ENCODE measurements around the gene DRAM1. TPM values are rescaled to one million over a fixed set of nuclear protein-coding genes. Genes with fewer than 3 reads are reported as not detected.
A peak's percentile ranks its signal among the peaks of the same experiment; 100 is the strongest.

The DRAM1 gene, protein sequence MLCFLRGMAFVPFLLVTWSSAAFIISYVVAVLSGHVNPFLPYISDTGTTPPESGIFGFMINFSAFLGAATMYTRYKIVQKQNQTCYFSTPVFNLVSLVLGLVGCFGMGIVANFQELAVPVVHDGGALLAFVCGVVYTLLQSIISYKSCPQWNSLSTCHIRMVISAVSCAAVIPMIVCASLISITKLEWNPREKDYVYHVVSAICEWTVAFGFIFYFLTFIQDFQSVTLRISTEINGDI
- total RNA-seq, result 1 to 10 TPM; 2.6 to 2.8 TPM

DNA sequence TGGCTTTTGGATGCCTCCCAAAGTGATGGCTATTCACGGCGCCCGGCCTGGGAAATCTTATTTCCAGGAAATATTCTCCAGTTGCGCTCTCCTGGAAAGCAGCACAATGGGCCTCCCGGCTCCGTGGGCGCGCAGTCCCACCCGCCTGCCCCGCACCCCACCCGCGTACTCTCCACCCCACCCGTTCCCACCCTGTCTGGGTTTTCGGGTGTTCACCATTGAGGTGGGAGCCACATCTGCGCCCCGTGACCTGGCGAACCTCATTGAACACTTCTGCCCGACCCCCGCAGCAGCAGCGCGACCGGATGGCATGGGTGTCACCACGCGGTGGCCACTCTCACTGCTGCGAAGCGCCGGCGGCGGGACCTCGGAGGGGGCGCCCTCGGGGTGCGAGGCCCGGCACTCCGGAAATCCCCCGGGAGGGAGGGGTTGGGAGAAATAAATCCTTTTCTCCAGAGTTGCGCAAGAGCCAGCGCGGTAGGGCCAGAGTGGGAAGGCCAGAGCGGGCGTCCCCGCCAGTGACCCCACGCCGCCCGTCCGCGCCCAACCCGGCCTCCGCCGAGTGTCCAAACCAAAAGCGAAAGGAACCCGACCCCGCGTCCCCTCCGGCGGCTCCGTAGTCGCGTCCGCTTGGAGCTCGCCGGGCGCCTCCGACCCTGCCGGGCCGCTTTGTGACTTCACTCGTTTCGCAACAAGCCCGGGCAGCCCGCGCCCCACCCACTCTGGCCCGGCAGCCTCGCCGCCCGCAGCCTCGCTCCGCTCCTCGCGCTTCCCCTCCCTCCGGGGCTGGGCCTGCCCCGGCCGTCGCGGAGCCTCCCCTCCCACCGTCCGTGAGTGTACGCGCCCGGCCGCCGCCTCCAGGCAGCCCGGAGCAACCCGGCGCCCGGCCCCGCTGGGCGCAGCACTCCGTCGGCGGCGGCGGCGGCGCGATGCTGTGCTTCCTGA lies at the start of gene DRAM1:
Gene DRAM1, plus strand, starts transcription at position 720 of the 945 bp plus-strand sequence. Its CDS starts 210 bp downstream, at position 930.
- H3K27ac Mint-ChIP-seq, result peak within 1 kb of the TSS; percentile 48
- peak within 1 kb of the TSS; percentile 87 for H3K4me3 Mint-ChIP-seq
- H3K9me3 Mint-ChIP-seq, result no peaks in the 10 kb centered on the region
- ChIA-PET CTCF (interaction anchor here (1.1 kb wide), 1 partner anchor 12 kb away, joined by 3 read pairs; no protein-coding TSS in a partner anchor), POLR2A (interaction anchor here (1.0 kb wide), 1 partner anchor 11 kb away, joined by 3 read pairs; no protein-coding TSS in a partner anchor)
- H3K36me3 Mint-ChIP-seq, result no peaks in the 10 kb centered on the region
- intact Hi-C loops (cut with micrococcal nuclease), result loop anchor here (1.0 to 2.0 kb wide), 3 partner anchors 18 to 244 kb away; partner anchors contain the start of genes NUP37 and PARPBP
- H3K27me3 Mint-ChIP-seq, result no peaks in the 10 kb centered on the region
- DNase-seq, result peak; percentile 85
- peaks cover 8% of the 10 kb centered on the region for H3K4me1 Mint-ChIP-seq (ENCODE audit: low read depth)

DNA sequence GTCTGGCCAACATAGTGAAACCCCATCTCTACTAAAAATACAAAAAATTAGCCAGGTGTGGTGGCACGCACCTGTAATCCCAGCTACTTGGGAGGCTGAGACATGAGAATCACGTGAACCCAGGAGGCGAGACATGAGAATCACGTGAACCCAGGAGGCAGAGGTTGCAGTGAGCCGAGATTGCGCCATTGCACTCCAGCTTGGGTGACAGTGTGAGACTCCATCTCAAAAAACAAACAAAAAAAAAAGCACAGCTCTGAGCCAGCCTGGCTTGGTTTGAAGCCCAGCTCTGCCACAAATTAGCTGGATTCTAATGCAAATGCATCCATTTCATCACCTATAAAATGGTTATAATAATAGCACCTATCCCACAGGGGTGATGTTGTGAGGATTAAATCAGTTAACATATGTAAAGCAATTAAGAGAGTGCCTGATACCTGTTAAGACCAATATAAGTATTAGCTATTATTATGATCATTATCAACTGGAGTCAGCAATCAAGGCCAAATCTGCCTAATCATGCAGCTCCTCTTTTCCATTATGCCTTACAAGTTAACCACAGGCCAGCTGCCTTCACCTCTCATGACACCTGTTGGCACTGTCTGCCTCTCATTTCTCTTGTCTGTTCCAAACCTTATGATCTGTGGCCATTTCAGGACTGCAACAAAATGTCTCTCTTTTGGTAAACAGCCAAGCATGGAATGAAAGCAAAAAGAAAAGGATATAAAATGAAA lies 48.8 kb upstream of the DRAM1 start:
- H3K27ac Mint-ChIP-seq, result no peak overlapping the region
- H3K36me3 Mint-ChIP-seq, result no peaks in the 10 kb centered on the region
- no peaks in the 10 kb centered on the region for H3K27me3 Mint-ChIP-seq
- H3K4me1 Mint-ChIP-seq (ENCODE audit: low read depth), result peaks cover 52% of the 10 kb centered on the region
- ChIA-PET POLR2A (no interaction called here), CTCF (interaction anchor here (1.5 to 12.5 kb wide), 5 partner anchors 8 to 56 kb away, joined by 3 to 155 read pairs (median 64); no protein-coding TSS in a partner anchor)
- DNase-seq, result no peak
- no peak overlapping the region for H3K4me3 Mint-ChIP-seq
- intact Hi-C loops (cut with micrococcal nuclease), result no loop called here
- H3K9me3 Mint-ChIP-seq, result no peaks in the 10 kb centered on the region

DNA sequence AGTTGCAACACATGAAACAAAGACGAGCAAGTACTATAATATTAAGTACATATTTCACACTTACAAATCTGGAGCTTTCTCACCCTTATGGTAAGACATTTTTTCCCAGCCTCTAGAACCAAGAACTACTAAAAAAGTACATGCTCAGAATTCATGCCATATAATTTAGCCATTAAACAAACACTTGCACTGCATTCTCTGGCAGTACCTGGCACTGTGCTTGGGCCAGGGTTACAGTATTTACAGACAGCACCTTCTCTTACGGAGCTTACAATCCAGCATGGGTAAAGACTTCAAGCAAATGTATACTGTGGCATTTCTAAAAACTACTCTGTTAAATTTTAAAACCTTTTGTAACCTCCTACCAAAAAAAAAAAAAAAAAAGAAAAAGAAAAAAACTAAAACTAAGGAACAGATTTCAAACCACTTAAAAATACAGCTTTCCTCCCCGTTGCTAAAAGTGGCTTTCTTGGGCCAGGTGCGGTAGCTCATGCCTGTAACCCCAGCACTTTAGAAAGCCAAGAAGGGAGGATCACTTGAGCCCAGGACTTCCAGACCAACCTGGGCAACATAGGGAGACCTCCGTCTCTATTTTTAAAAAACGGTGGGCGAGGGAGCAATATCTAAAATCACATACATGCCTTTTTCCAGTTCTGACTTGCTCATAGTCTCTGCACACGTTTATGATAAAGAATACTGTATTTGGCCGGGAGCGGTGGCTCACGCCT lies 47.6 kb upstream of the DRAM1 start:
- Mint-ChIP-seq H3K4me1 (ENCODE audit: low read depth) (peaks cover 44% of the 10 kb centered on the region), H3K27ac (peak overlapping the region; percentile 81), H3K27me3 (no peaks in the 10 kb centered on the region), H3K9me3 (no peaks in the 10 kb centered on the region), H3K4me3 (peak overlapping the region; percentile 96), H3K36me3 (no peaks in the 10 kb centered on the region)
- no peak for DNase-seq
- CTCF ChIA-PET, result interaction anchor here (0.6 to 12.5 kb wide), 24 partner anchors 9 to 597 kb away, joined by 3 to 155 read pairs (median 6); partner anchors contain the start of gene CHPT1
- intact Hi-C loops (cut with micrococcal nuclease), result loop anchor here (1.0 to 10.0 kb wide), 6 partner anchors 37 to 423 kb away; partner anchors contain the start of genes ARL1 and CHPT1
- POLR2A ChIA-PET, result interaction anchor here (0.7 to 2.2 kb wide), 6 partner anchors 9 to 422 kb away, joined by 3 to 8 read pairs (median 5); partner anchors contain the start of gene ARL1

DNA sequence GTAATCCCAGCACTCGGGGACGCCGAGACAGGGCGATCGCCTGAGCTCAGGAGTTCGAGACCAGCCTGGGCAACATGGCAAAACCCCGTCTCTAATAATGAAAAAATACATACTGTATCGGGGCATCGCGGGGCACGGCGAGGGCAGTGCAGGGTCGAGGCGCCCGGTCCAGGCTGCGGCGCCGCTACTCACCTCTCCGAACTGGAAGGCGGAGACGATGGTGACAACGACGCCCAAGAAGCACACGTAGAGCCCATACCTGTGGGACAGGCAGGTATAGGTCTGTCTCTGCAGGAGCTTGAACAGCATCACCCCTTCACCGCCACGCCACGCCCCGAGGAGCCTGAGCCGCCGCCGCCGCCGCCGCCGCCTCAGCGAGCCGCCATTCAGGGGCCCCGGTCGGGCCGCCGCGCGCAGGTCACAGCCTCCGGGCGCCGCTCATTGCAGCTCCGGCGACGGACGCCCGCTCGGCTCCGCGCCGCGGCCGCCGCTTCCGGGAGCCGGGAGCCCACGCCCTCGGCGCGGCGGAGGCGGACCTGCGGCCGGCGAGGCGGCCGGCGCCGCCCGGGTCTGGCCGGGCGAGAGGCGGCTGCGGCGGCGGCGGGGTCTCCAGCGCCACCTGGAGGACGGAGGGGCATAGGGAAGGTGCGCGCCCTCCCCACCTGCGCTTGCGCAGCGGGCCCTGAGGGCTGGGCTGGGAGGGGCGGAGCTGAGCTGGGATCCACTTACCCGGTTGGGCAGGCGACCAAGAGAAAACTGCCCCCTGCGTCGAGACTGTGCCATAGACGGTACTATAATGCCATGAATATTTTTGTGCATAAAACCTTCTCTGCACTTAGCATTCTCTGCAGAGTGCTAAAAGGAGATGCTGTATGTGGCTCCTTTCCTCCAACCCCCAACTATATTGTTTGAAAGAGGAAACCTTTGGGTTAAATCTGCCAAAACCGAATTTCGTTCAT lies 46.7 kb upstream of the DRAM1 start, which contains the start of gene GNPTAB:
Gene GNPTAB, minus strand, starts transcription at position 593 of the 959 bp plus-strand sequence. Its CDS starts 284 bp downstream, at position 309.
- peak; percentile 97 for DNase-seq
- Mint-ChIP-seq H3K9me3 (no peaks in the 10 kb centered on the region), H3K27ac (peak within 1 kb of the TSS; percentile 81), H3K4me1 (ENCODE audit: low read depth) (peaks cover 36% of the 10 kb centered on the region), H3K4me3 (peak within 1 kb of the TSS; percentile 96), H3K27me3 (no peaks in the 10 kb centered on the region), H3K36me3 (no peaks in the 10 kb centered on the region)
- CTCF ChIA-PET, result interaction anchor here (0.6 to 12.5 kb wide), 31 partner anchors 10 to 598 kb away, joined by 3 to 155 read pairs (median 5); partner anchors contain the start of genes ARL1 and CHPT1
- POLR2A ChIA-PET, result interaction anchor here (0.7 to 2.2 kb wide), 7 partner anchors 9 to 423 kb away, joined by 3 to 8 read pairs (median 5); partner anchors contain the start of gene ARL1
- intact Hi-C loops (cut with micrococcal nuclease), result loop anchor here (1.0 to 10.0 kb wide), 8 partner anchors 37 to 424 kb away; partner anchors contain the start of genes ARL1, CHPT1 and DRAM1

DNA sequence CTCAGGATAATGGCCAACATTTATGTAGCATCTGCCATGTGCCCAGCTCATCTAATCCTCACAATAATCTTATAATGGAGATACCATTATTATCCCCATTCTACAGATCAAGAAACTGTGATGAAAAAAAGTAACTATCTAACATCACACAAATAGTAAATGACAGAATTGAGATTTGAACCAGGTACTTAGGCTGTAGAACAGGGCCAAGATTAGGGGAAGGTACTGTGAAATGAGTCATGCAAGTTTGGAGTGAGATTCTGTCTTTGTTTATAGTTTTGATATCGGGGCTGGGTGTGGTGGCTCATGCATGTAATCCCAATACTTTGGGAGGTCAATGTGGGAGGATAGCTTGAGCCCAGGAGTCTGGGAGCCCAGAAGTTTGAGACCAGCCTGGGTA lies 45.4 kb upstream of the DRAM1 start:
- Mint-ChIP-seq H3K9me3 (no peaks in the 10 kb centered on the region), H3K27me3 (no peaks in the 10 kb centered on the region), H3K4me1 (ENCODE audit: low read depth) (peaks cover 26% of the 10 kb centered on the region), H3K36me3 (no peaks in the 10 kb centered on the region), H3K4me3 (no peak overlapping the region), H3K27ac (no peak overlapping the region)
- ChIA-PET POLR2A (no interaction called here), CTCF (interaction anchor here (1.2 to 12.5 kb wide), 9 partner anchors 9 to 133 kb away, joined by 6 to 155 read pairs (median 21); partner anchors contain the start of gene CHPT1)
- intact Hi-C loops (cut with micrococcal nuclease), result loop anchor here (10.0 kb wide), 1 partner anchor 267 kb away; no protein-coding TSS in a partner anchor
- DNase-seq, result no peak

DNA sequence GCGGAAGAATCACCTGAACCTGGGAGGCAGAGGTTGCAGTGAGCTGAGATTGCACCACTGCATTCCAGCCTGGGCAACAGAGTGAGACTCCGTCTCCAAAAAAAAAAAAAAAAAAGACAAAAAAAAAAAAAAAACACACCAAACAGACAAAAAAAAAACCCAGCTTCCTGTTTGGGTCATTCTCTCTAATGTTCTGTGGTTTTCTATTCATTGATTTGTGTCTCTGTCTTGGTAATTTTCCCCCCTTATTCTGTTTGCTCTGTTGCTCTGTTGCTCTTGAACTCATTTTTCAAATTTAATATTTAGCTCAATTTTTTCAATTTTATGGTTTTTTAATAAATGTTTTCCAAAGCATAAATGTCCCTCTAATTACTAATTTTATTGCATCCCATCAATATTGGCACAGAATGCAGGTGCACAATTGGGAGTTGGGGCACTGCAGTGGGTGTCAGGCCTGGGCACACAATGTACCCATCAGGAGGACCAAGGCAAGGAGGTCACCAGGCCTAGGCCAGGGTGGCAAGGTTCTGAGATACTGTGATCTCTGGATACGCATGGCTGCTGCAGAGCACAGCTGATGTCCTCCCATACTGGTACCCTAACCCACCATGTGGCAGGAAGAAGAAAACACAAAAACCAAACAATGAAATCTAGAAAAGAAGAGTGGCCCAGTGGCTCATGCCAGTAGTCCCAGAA lies 38.6 kb upstream of the DRAM1 start:
- Mint-ChIP-seq H3K36me3 (no peaks in the 10 kb centered on the region), H3K27me3 (no peaks in the 10 kb centered on the region), H3K27ac (peak overlapping the region; percentile 13), H3K9me3 (no peaks in the 10 kb centered on the region), H3K4me1 (ENCODE audit: low read depth) (peaks cover 10% of the 10 kb centered on the region), H3K4me3 (no peak overlapping the region)
- ChIA-PET POLR2A (no interaction called here), CTCF (interaction anchor here (0.8 to 6.8 kb wide), 14 partner anchors 12 to 424 kb away, joined by 3 to 141 read pairs (median 4); partner anchors contain the start of gene GNPTAB)
- intact Hi-C loops (cut with micrococcal nuclease), result loop anchor here (1.0 to 10.0 kb wide), 3 partner anchors 65 to 424 kb away; no protein-coding TSS in a partner anchor
- DNase-seq, result peak; percentile 17

DNA sequence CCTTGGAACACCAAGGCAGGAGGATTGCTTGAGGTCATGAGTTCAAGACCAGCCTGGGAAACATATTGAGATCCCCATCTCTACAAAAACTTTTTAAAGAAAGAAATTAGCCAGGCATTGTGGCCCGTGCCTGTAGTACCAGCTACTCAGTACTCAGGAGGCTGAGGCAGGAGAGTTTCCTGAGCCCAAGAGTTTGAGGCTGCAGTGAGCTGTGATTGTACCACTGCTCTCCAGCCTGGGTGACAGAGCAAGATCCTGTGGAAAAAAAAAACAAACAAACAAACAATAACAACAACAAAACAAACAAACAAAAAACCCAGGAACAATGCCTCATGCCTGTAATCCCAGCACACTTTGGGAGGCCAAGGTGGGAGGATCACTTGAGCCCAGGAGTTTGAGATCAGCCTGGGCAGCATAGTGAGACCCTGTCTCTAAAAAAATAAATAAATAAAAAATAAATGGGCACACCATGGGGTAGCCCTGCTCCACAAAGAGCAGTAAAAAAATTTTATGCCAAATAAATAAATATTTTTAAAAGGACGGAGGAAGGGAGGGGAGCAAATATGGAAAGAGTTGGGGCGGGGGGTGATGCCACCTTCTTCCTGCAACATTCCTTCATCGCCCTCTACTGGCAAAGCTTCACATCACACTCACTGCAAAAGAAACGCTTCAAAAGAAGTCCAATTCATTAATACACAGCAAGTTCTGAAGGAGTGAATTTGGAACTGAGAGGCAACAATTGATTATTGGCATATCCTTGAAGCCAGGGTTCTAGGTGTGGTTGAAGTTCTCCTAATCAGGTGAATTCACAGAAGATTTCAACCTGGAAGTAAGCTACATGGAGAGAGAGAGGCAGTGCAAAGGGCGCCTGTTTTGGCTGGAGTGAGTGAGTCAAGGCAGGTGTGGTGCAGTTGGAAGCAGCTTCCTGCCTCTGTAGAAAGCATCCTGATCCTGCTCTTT lies 37.8 kb upstream of the DRAM1 start:
- peak; percentile 74 for DNase-seq
- no peak overlapping the region for H3K4me3 Mint-ChIP-seq
- H3K4me1 Mint-ChIP-seq (ENCODE audit: low read depth), result peaks cover 10% of the 10 kb centered on the region
- intact Hi-C loops (cut with micrococcal nuclease), result loop anchor here (1.0 to 10.0 kb wide), 3 partner anchors 66 to 425 kb away; no protein-coding TSS in a partner anchor
- ChIA-PET CTCF (interaction anchor here (0.8 to 6.8 kb wide), 39 partner anchors 9 to 432 kb away, joined by 3 to 141 read pairs (median 4); partner anchors contain the start of genes ARL1 and GNPTAB), POLR2A (interaction anchor here (1.0 kb wide), 1 partner anchor 9 kb away, joined by 3 read pairs; the partner anchor contains the start of gene GNPTAB)
- no peaks in the 10 kb centered on the region for H3K9me3 Mint-ChIP-seq
- no peaks in the 10 kb centered on the region for H3K36me3 Mint-ChIP-seq
- H3K27me3 Mint-ChIP-seq, result no peaks in the 10 kb centered on the region
- H3K27ac Mint-ChIP-seq, result no peak overlapping the region

DNA sequence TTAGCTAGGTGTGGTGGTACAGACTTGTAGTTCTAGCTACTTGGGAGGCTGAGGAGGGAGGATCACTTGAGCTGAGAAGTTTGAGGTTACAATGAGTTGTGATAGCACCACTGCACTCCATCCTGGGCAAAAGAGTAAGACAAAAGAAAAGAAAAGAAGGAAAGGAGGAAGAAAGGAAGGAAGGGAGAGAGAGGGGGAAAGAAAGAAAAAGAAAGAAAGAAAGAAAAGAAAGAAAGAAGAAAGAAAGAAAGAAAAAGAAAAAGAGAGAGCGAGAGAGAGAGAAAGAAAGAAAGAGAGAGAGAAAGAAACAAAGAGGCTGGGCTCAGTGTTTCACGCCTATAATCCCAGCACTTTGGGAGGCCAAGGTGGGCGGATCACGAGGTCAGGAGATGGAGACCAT lies 36.3 kb upstream of the DRAM1 start:
- H3K27ac Mint-ChIP-seq, result no peak overlapping the region
- intact Hi-C loops (cut with micrococcal nuclease), result no loop called here
- H3K27me3 Mint-ChIP-seq, result no peaks in the 10 kb centered on the region
- H3K36me3 Mint-ChIP-seq, result no peaks in the 10 kb centered on the region
- DNase-seq, result no peak
- ChIA-PET POLR2A (no interaction called here), CTCF (interaction anchor here (1.1 to 6.8 kb wide), 8 partner anchors 14 to 118 kb away, joined by 3 to 141 read pairs (median 13); partner anchors contain the start of gene GNPTAB)
- no peak overlapping the region for H3K4me3 Mint-ChIP-seq
- H3K4me1 Mint-ChIP-seq (ENCODE audit: low read depth), result peaks cover 10% of the 10 kb centered on the region
- H3K9me3 Mint-ChIP-seq, result no peaks in the 10 kb centered on the region
